COLO668 (cell line): Measurements from ENCODE around the gene RNF212B.

Source experiments
- DNase-seq: peaks from one replicate; lab custom pipeline; 2025; ENCODE audit not compliant: unreplicated experiment; lab: John Stamatoyannopoulos, UW

The RNF212B gene

GRCh38 chr14:23319746-23320583, 82.2 kb downstream of the RNF212B start:
- no peak for DNase-seq

- DNase-seq: peak; percentile 99
Measured at GRCh38 chr14:23320584-23321571, 83.1 kb downstream of the RNF212B start, which contains the start of gene PABPN1. Gene PABPN1 (plus strand): TSS chr14:23321457. CDS start chr14:23321470, 13 bp downstream.

GRCh38 chr14:23321572-23322547, 84.1 kb downstream of the RNF212B start:
- DNase-seq: peak; percentile 59
